SK-N-SH treated with all-trans-retinoic acid at 6 μM for 48 hours (cell line): ENCODE data around the gene FCHSD2.

Experiments
- ATAC-seq: fragments of 200-7000 bp; cut with Tn5 transposase; 3 replicates; pipeline ENCODE4 v1.9.1; 2020; ENCODE audit warnings: mild to moderate bottlenecking, moderate library complexity
- ARNTL ChIP-seq: fragments of 450-650 bp; formaldehyde crosslinking; IDR thresholded peaks from 2 replicates; pipeline ENCODE4 v1.5.0; 2020; ENCODE audit warnings: low read depth, mild to moderate bottlenecking, moderate library complexity, borderline replicate concordance
- CSDC2 ChIP-seq: fragments of 250-450 bp; sonication (Bioruptor Pico); IDR thresholded peaks from 2 replicates; pipeline ENCODE4 v1.5.0; 2020; ENCODE audit warnings: mild to moderate bottlenecking, moderate library complexity
- ESRRG ChIP-seq: fragments of 250-450 bp; sonication (Bioruptor Pico); IDR thresholded peaks from 2 replicates; pipeline ENCODE4 v1.6.1; 2021; ENCODE audit warnings: mild to moderate bottlenecking
- ISL1 ChIP-seq: fragments of 250-450 bp; sonication (Bioruptor Pico); IDR thresholded peaks from 2 replicates; pipeline ENCODE4 v2.1.2; 2022; ENCODE audit warnings: mild to moderate bottlenecking, moderate library complexity
- OSR1 ChIP-seq: fragments of 250-450 bp; sonication (Bioruptor Pico); IDR thresholded peaks from 2 replicates; pipeline ENCODE4 v1.8.0; 2022; ENCODE audit warnings: moderate library complexity, mild to moderate bottlenecking, inconsistent platforms
- PATZ1 ChIP-seq: fragments of 250-450 bp; sonication (Bioruptor Pico); IDR thresholded peaks from 2 replicates; pipeline ENCODE4 v1.8.0; 2020; ENCODE audit warnings: mild to moderate bottlenecking, moderate library complexity, borderline replicate concordance
- PPARA ChIP-seq: fragments of 250-450 bp; sonication (Bioruptor Pico); IDR thresholded peaks from 2 replicates; pipeline ENCODE4 v1.5.0; 2020; ENCODE audit warnings: mild to moderate bottlenecking, borderline replicate concordance
- SNAI2 ChIP-seq: fragments of 250-450 bp; sonication (Bioruptor Pico); IDR thresholded peaks from 2 replicates; pipeline ENCODE4 v1.5.0; 2020; ENCODE audit warnings: mild to moderate bottlenecking, moderate library complexity
- TCF4 ChIP-seq: fragments of 250-450 bp; sonication (Bioruptor Pico); IDR thresholded peaks from 2 replicates; pipeline ENCODE4 v1.8.0; 2021; ENCODE audit warnings: mild to moderate bottlenecking, moderate library complexity, borderline replicate concordance
- TOX ChIP-seq: fragments of 250-450 bp; sonication (Bioruptor Pico); IDR thresholded peaks from 2 replicates; pipeline ENCODE4 v1.8.0; 2021; ENCODE audit warnings: mild to moderate bottlenecking, moderate library complexity, borderline replicate concordance
- TSHZ2 ChIP-seq: fragments of 250-450 bp; sonication (Bioruptor Pico); IDR thresholded peaks from 2 replicates; pipeline ENCODE4 v1.5.0; 2020; ENCODE audit warnings: mild to moderate bottlenecking, moderate library complexity
- ZC3H10 ChIP-seq: fragments of 250-450 bp; sonication (Bioruptor Pico); IDR thresholded peaks from 2 replicates; pipeline ENCODE4 v1.5.1; 2021; ENCODE audit warnings: mild to moderate bottlenecking, moderate library complexity
- ZFP3 ChIP-seq: fragments of 250-450 bp; sonication (Bioruptor Pico); IDR thresholded peaks from 2 replicates; pipeline ENCODE4 v1.5.0; 2020; ENCODE audit warnings: mild to moderate bottlenecking, moderate library complexity
- ZFP30 ChIP-seq: fragments of 450-650 bp; formaldehyde crosslinking; IDR thresholded peaks from 2 replicates; pipeline ENCODE4 v1.5.0; 2022; ENCODE audit warnings: mild to moderate bottlenecking, moderate library complexity
- ZNF565 ChIP-seq: fragments of 450-650 bp; formaldehyde crosslinking; conservative IDR thresholded peaks from 2 replicates; pipeline ENCODE4 v1.5.0; 2020; ENCODE audit warnings: low read depth, mild to moderate bottlenecking, moderate library complexity
- ZNF70 ChIP-seq: fragments of 450-650 bp; formaldehyde crosslinking; IDR thresholded peaks from 2 replicates; pipeline ENCODE4 v1.5.0; 2020; ENCODE audit warnings: mild to moderate bottlenecking, moderate library complexity
- TF ChIP-seq, protein P1 (sequence below): fragments of 250-450 bp; sonication (Bioruptor Pico); IDR thresholded peaks from 2 replicates; pipeline ENCODE4 v1.5.1; 2020; ENCODE audit warnings: low read depth, mild to moderate bottlenecking, moderate library complexity
- TF ChIP-seq, protein P2 (sequence below): fragments of 250-450 bp; sonication (Bioruptor Pico); IDR thresholded peaks from 2 replicates; pipeline ENCODE4 v1.5.1; 2021; ENCODE audit warnings: mild to moderate bottlenecking, moderate library complexity
- TF ChIP-seq, protein P3 (sequence below): fragments of 250-450 bp; sonication (Bioruptor Pico); IDR thresholded peaks from 2 replicates; pipeline ENCODE4 v1.8.0; 2021; ENCODE audit warnings: low read depth, mild to moderate bottlenecking, moderate library complexity, borderline replicate concordance

The FCHSD2 gene

GRCh38 chr11:72856551-72857345 is 285.4 kb downstream of the FCHSD2 start (continued):
- TF ChIP-seq, protein P1, sequence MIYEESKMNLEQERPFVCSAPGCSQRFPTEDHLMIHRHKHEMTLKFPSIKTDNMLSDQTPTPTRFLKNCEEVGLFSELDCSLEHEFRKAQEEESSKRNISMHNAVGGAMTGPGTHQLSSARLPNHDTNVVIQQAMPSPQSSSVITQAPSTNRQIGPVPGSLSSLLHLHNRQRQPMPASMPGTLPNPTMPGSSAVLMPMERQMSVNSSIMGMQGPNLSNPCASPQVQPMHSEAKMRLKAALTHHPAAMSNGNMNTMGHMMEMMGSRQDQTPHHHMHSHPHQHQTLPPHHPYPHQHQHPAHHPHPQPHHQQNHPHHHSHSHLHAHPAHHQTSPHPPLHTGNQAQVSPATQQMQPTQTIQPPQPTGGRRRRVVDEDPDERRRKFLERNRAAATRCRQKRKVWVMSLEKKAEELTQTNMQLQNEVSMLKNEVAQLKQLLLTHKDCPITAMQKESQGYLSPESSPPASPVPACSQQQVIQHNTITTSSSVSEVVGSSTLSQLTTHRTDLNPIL, result no peak
- no peak for TF ChIP-seq ZC3H10 (CRISPR knock-in tag)
- TF ChIP-seq ZNF70 (CRISPR knock-in tag), result no peak
- no peak for TF ChIP-seq SNAI2
- no peak for TF ChIP-seq TOX (CRISPR knock-in tag)
- TF ChIP-seq, protein P2, sequence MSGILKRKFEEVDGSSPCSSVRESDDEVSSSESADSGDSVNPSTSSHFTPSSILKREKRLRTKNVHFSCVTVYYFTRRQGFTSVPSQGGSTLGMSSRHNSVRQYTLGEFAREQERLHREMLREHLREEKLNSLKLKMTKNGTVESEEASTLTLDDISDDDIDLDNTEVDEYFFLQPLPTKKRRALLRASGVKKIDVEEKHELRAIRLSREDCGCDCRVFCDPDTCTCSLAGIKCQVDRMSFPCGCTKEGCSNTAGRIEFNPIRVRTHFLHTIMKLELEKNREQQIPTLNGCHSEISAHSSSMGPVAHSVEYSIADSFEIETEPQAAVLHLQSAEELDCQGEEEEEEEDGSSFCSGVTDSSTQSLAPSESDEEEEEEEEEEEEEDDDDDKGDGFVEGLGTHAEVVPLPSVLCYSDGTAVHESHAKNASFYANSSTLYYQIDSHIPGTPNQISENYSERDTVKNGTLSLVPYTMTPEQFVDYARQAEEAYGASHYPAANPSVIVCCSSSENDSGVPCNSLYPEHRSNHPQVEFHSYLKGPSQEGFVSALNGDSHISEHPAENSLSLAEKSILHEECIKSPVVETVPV (CRISPR knock-in tag), result no peak

- TF ChIP-seq ZNF565 (CRISPR knock-in tag) (no peak), CSDC2 (CRISPR knock-in tag) (no peak), ZFP3 (CRISPR knock-in tag) (no peak), PPARA (CRISPR knock-in tag) (no peak), OSR1 (CRISPR knock-in tag) (no peak), TCF4 (CRISPR knock-in tag) (no peak), ZNF70 (CRISPR knock-in tag) (no peak), ESRRG (CRISPR knock-in tag) (no peak), SNAI2 (no peak), ISL1 (CRISPR knock-in tag) (no peak), PATZ1 (no peak), ZC3H10 (CRISPR knock-in tag) (no peak), TOX (CRISPR knock-in tag) (no peak), ZFP30 (no peak), ARNTL (CRISPR knock-in tag) (no peak), TSHZ2 (no peak)
- TF ChIP-seq, protein P3, sequence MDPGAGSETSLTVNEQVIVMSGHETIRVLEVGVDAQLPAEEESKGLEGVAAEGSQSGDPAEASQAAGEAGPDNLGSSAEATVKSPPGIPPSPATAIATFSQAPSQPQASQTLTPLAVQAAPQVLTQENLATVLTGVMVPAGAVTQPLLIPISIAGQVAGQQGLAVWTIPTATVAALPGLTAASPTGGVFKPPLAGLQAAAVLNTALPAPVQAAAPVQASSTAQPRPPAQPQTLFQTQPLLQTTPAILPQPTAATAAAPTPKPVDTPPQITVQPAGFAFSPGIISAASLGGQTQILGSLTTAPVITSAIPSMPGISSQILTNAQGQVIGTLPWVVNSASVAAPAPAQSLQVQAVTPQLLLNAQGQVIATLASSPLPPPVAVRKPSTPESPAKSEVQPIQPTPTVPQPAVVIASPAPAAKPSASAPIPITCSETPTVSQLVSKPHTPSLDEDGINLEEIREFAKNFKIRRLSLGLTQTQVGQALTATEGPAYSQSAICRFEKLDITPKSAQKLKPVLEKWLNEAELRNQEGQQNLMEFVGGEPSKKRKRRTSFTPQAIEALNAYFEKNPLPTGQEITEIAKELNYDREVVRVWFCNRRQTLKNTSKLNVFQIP (CRISPR knock-in tag), result no peak
- TF ChIP-seq, protein P1, result no peak
- TF ChIP-seq, protein P2 (CRISPR knock-in tag), result no peak
- no peak for ATAC-seq
Observed at GRCh38 chr11:72856065-72856464, 286.1 kb downstream of the FCHSD2 start.
